HG02678 (cell line): Measurements from ENCODE around the gene THY1.

Source experiments
- ATAC-seq: cut with Tn5 transposase; IDR thresholded peaks from one replicate; pipeline ENCODE4 v1.9.1; 2021; ENCODE audit warnings: mild to moderate bottlenecking, moderate library complexity; ENCODE audit not compliant: unreplicated experiment

The THY1 gene

DNA sequence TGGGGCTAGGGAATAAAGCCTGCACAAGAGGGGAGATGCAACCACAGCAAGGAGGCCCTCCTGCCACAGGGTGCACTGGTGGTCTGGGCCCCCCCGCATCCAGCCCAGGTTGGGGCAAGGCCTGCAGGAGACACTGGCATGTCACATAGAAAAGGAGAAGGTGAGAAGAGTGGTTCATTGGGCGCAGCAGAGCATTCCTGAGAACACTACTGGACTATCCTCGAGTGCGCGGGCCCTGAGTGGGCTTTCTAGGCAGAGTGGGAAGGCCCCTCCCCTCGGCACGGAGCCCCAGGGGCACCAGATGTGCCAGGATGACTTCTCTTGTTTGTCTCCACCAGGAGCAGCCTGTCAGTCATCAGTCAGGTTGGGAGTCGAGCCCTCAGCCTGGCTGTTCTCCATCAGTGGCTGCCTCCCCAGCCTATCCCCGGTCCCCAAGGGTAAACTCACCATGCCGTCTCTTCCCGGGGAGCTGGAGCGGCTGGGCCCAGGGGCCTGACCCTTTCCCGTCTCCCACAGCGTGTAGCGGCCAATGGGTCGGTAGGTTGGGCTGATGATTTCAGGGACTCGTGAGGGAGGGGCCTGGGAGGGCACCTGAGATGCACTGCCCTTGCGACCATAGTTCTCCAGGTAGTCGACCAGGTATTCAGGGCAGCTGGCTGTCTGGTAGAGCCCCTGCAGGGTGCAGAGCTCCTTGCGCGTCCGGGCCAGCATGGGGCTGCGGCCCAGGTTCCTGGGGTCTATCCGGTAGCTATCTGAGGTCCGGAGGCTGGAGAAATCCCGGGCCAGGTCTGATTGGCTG, 50.5 kb downstream of the THY1 start:
- no peak for ATAC-seq

DNA sequence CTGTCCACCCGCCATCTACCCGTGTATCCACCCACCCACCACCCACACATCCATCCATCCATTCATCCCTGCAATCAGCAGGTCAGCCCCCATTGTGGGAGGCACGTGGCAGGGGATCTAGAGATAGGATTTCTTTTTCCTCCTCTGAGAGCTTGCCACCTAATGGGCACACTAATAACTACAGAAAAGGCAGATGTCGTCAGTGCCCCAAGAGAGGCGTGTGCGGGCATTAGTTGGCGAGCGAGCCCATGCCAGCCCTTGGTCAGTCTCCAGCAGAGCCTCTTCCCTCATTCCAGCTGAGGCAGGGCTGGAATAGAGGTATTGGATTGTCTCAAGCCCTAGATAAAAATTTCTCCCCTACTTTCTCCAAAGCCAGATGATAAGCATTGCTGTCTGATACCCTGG, 51.2 kb downstream of the THY1 start:
- ATAC-seq: no peak

DNA sequence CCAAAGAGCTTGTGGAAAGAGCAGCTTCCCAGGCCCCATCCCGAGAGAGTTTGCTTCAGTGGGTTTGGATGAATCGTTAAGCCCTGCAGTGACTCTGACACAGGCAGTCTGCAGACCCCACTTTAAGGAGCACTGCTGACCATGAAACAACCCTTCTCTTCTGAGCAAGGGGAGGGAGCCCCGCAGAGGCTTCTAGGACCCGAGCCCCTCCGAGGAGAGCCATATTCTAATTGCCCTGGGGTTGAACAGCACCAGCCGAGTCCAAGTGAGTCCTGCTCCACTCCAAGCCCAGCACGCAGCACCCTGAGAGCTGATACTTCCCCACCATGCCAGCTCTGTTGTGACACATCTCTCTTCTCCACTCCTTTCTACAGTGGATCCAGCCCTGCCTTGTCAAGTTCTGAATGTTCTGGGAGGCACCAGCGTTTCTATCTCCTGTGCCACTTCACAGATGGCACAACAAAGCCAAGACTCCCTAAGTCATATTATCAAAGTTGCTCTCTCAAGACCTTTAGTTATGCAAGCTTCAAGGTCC, 51.8 kb downstream of the THY1 start:
- ATAC-seq: no peak

DNA sequence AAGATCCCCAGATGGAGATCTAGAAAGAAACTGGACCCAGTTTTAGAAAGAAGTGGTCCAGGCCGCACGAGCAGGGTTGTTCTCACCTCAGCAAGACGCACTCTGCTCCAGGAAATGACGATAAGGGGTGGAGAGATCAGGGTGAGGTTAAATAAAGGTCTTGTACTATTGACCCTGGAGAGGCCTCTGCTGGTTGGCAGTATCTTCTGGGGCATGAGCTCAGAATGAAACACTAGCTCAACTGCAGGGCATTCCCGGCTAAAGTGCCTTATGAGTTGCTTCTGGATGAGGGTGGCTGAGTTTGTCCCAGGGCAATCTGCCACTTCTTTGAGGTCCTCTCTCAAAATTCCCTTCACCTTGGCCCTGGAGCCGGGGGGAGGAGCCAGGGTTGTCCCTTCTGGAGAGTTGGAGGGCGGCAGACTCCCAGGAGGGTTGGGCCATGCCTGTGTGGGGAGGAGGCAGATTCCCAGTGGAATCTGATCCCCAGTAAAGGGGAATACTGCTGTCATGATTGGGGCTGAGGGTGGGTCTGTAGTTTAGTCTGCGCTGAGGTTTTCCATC, 52.4 kb downstream of the THY1 start:
- ATAC-seq: no peak

DNA sequence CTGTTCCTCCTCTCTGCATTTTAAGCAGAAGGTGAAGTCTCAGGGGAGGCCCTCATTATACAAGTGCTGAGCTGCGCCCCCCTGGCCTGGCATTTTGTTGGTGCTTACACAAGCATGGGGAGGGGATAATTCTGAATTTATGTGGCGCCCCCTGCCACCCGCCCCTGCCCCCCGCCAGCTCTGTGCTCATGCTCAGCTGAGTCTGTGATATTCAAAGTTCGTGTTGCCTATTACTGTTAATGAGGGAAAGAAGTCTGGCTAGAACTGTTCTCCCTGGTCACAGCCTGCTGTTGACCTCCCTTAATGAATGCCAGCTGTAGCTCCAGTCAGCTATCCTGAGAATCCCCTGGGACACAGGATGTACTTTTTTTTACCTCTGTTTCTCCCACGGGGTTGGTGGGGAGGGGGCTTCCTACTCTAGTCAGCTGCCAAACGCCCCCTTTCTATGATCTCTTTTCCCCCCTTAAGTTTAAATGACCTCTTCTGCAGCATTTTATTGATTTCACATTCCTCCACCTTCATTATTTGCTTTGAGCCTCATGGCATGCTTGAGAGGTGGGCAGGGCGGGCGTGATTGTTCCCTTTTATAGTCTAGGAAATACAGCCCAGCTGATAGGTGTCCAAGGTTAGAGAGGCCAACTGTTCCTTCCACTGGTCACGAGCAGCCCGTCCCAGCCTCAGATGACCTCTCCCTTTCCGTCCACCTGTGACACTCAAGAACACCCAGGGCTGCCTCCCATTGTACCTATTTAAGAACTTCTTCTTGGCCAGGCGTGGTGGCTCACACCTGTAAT, 53.6 kb downstream of the THY1 start:
- no peak for ATAC-seq

DNA sequence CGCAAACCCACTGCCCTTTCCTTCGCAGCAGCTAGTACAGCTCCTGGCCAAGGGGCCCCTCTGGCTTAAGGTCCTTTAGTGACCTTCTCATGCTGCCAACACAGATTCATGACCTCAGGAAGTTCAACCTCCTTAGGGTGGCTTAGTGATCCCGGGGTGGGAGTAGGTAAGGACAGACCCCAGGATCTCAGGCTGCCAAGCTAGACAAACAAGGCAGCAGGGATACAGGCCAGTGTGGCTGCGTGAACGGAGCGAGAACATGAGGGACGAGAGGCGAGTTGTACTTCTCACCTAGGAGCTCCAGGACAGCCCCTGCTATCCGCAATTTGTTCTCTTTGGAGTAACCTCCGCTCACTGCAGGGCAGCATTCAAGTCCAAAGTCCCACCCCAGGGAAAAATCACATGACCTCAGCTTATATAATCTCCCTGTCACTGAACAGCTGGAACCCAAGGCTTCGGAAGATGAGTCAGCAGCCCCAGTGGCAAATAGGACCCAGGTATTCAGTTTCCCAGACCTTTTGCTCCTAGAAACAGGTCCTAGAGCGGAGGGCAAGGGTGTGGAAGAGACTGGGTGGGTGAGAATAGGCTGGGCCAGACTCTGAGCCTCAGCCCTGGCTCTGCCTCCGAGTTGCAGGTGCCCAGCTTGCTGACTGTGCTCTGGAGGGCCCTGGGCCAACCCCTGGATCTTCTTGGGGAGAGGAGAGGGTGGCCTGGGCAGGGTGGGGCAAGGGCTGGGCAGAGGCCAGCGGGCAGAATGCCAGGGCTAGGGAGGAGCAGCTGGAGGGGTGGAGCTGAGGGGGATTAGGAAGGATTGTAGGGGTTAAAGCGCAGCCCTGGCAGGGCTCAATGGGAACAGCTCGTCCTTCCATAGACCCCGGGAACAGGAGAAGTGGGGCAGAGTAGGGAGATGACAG, 54.6 kb downstream of the THY1 start:
- no peak for ATAC-seq

DNA sequence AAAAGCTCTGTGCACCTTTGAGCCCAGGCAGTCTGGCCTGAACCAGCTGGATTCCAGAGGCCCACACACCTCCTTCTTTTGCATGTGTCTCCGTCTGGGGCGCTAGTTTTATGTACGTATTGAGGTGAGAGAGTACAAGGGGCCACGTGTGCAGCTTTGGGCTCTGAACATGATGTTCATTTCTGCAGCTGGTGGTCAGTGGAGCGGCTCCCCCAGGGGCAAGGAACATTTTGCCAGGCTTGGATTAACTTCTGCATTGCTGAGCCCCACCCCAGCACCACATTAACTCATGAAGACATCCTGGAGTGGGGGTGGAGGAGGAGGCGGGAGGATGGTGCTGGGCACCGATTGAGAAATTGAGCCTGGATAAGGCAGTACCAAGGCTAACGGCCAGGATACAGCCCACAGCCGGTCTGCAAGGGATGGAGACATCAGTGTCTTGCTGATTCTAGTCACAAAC, 55.3 kb downstream of the THY1 start:
- ATAC-seq: no peak
